Measurements from ENCODE around the gene NUDT16. TPM values are rescaled to one million over a fixed set of nuclear protein-coding genes. Genes with fewer than 3 reads are reported as not detected.

Gene NUDT16
- total and polyA plus RNA-seq, 2 donors (not counting 3 experiments of a cell fraction or from before 2014, with no cell fraction given) = 13.2 to 28.5 TPM

GRCh38 chr3:131405411-131405810, 23.8 kb downstream of the NUDT16 start:
- H3K9ac ChIP-seq (replicated peaks; ENCODE audit: extremely low read depth, insufficient read depth, low read length) = no peak overlapping the region
- FAIRE-seq (no peak), DNase-seq (ENCODE audit: low read depth, low spot score) (no peak)
- H3K27me3 ChIP-seq (ENCODE audit: control insufficient read depth in 2 of 2, insufficient read depth in 2 of 2, low read length in 2 of 2) = no peaks in the 10 kb centered on the region
- intact Hi-C loops (cut with micrococcal nuclease) (no loop called here), dilution Hi-C loops (cut with MboI; ENCODE audit: extremely low pct_ligation_motif_present, low sequenced_read_pairs) (no loop called here)
- CTCF ChIA-PET = no interaction called here
- no peaks in the 10 kb centered on the region for H3K9me1 ChIP-seq (replicated peaks; ENCODE audit: control insufficient read depth, extremely low read depth, insufficient read depth, low read length)
- no peaks in the 10 kb centered on the region for H3K79me2 ChIP-seq (ENCODE audit: control insufficient read depth, insufficient read depth, low read length)
- TF ChIP-seq POLR2A (IDR thresholded peaks at IDR 0.05; ENCODE audit: low read depth, low read length) = no peak
- TF ChIP-seq FOS (IDR thresholded peaks at IDR 0.05; ENCODE audit: borderline replicate concordance, insufficient read depth, low read length) = no peak
- TF ChIP-seq, protein P1, sequence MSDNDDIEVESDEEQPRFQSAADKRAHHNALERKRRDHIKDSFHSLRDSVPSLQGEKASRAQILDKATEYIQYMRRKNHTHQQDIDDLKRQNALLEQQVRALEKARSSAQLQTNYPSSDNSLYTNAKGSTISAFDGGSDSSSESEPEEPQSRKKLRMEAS (IDR thresholded peaks at IDR 0.05; ENCODE audit: insufficient read depth, insufficient read length) = no peak
- H3K9me3 ChIP-seq (replicated peaks; ENCODE audit: control insufficient read depth, insufficient read depth, low read length) = no peaks in the 10 kb centered on the region
- no peak overlapping the region for H3K4me3 ChIP-seq (replicated peaks in 1 of 3; ENCODE audit: insufficient read depth in 1 of 3, low read depth in 1 of 3, low read length in 3 of 3)
- no peaks in the 10 kb centered on the region for H3K36me3 ChIP-seq (ENCODE audit: control insufficient read depth in 2 of 2, extremely low read depth in 1 of 2, insufficient read depth in 2 of 2, low read length in 2 of 2)
- no peaks in the 10 kb centered on the region for H4K20me1 ChIP-seq (replicated peaks; ENCODE audit: control insufficient read depth, extremely low read depth, insufficient read depth, low read length)
- H3K4me2 ChIP-seq (ENCODE audit: insufficient read depth, low read length) = no peak overlapping the region
- peaks cover 24% of the 10 kb centered on the region for H3K4me1 ChIP-seq (ENCODE audit: control insufficient read depth, extremely low read depth, insufficient read depth, low read length)
- no peak overlapping the region for H3K27ac ChIP-seq (ENCODE audit: insufficient read depth, low read depth, low read length)
- POLR2A ChIA-PET = no interaction called here
- H2AFZ ChIP-seq (ENCODE audit: low read depth, low read length) = no peak overlapping the region
- BruUV-seq (replicated peaks) = no TSS peak

DNA sequence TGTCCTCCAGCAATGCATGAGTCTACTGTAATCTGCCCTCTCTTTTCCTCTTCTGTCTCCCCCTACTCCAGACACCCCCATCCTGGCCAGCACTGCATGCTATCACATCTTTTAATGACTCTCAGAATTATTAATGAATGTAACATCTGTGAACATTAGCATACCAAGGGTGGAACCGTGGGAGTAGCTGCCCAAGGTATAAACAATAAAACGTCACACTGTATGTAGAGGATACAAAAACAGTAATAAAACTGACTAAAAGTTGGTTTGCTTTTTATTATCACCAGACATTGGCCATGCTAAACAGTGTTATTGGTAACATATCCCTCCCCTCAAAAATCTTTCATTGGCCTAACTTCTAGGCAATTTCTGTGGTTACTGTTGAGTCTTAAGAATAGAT, 24.7 kb downstream of the NUDT16 start:
- Histone ChIP-seq H3K9ac (replicated peaks; ENCODE audit: extremely low read depth, insufficient read depth, low read length) (no peak overlapping the region), H3K27ac (ENCODE audit: insufficient read depth, low read depth, low read length) (no peak overlapping the region), H3K4me3 (replicated peaks in 1 of 3; ENCODE audit: insufficient read depth in 1 of 3, low read depth in 1 of 3, low read length in 3 of 3) (no peak overlapping the region), H3K36me3 (ENCODE audit: control insufficient read depth in 2 of 2, extremely low read depth in 1 of 2, insufficient read depth in 2 of 2, low read length in 2 of 2) (no peaks in the 10 kb centered on the region), H3K79me2 (ENCODE audit: control insufficient read depth, insufficient read depth, low read length) (no peaks in the 10 kb centered on the region), H4K20me1 (replicated peaks; ENCODE audit: control insufficient read depth, extremely low read depth, insufficient read depth, low read length) (no peaks in the 10 kb centered on the region), H3K9me1 (replicated peaks; ENCODE audit: control insufficient read depth, extremely low read depth, insufficient read depth, low read length) (no peaks in the 10 kb centered on the region), H3K9me3 (replicated peaks; ENCODE audit: control insufficient read depth, insufficient read depth, low read length) (no peaks in the 10 kb centered on the region), H3K4me2 (ENCODE audit: insufficient read depth, low read length) (no peak overlapping the region), H3K27me3 (ENCODE audit: control insufficient read depth in 2 of 2, insufficient read depth in 2 of 2, low read length in 2 of 2) (no peaks in the 10 kb centered on the region), H3K4me1 (ENCODE audit: control insufficient read depth, extremely low read depth, insufficient read depth, low read length) (peaks cover 22% of the 10 kb centered on the region), H2AFZ (ENCODE audit: low read depth, low read length) (no peak overlapping the region)
- FAIRE-seq (no peak), DNase-seq (ENCODE audit: low read depth, low spot score) (no peak)
- dilution Hi-C loops (cut with MboI; ENCODE audit: extremely low pct_ligation_motif_present, low sequenced_read_pairs) = no loop called here
- ChIA-PET CTCF (no interaction called here), POLR2A (no interaction called here)
- BruUV-seq (replicated peaks) = no TSS peak
- intact Hi-C loops (cut with micrococcal nuclease) = no loop called here
- no peak for TF ChIP-seq POLR2A (IDR thresholded peaks at IDR 0.05; ENCODE audit: low read depth, low read length)
- TF ChIP-seq GATA2 (IDR thresholded peaks at IDR 0.05; ENCODE audit: insufficient read depth, insufficient read length, low read depth, low read length) = no peak
- no peak for TF ChIP-seq EZH2 (IDR thresholded peaks at IDR 0.05; ENCODE audit: borderline replicate concordance, low read depth, low read length, severe bottlenecking)
- TF ChIP-seq POLR2AphosphoS5 (IDR thresholded peaks at IDR 0.05; ENCODE audit: insufficient read depth, low read depth, low read length) = no peak
- TF ChIP-seq, protein P1 (IDR thresholded peaks at IDR 0.05; ENCODE audit: insufficient read depth, insufficient read length) = no peak
- no peak for TF ChIP-seq FOS (IDR thresholded peaks at IDR 0.05; ENCODE audit: borderline replicate concordance, insufficient read depth, low read length)
